Immature natural killer cell (primary cell): Measurements from ENCODE around the gene ITPKC. TPM values are rescaled to one million over a fixed set of nuclear protein-coding genes. Genes with fewer than 3 reads are reported as not detected.
A peak's percentile ranks its signal among the peaks of the same experiment; 100 is the strongest.

Source experiments
- DNase-seq, 3 donors: peaks; one replicate each; pipeline ENCODE4 v3.0.0; 2022; ENCODE audit warnings: mixed read lengths in 1 of 3
- H3K27ac Mint-ChIP-seq, 6 donors: one replicate each; pipeline ENCODE4 v1.8.0; 2020; ENCODE audit warnings: mixed read lengths in 6 of 6, mild to moderate bottlenecking in 5 of 6, inconsistent platforms in 4 of 6, moderate library complexity in 3 of 6
- H3K27me3 Mint-ChIP-seq, 3 donors: one replicate each; pipeline ENCODE4 v1.8.0; 2020 to 2021; ENCODE audit warnings: low read depth in 3 of 3, mild to moderate bottlenecking in 3 of 3, mixed read lengths in 3 of 3, moderate library complexity in 3 of 3, inconsistent platforms in 1 of 3
- H3K36me3 Mint-ChIP-seq, 3 donors: one replicate each; pipeline ENCODE4 v1.8.0; 2020; ENCODE audit warnings: mixed read lengths in 3 of 3, inconsistent platforms in 2 of 3, mild to moderate bottlenecking in 2 of 3
- H3K4me1 Mint-ChIP-seq, 2 donors: one replicate each; pipeline ENCODE4 v1.8.0; 2020; ENCODE audit warnings: inconsistent platforms in 2 of 2, mild to moderate bottlenecking in 2 of 2, mixed read lengths in 2 of 2, moderate library complexity in 1 of 2
- H3K4me3 Mint-ChIP-seq, 5 donors: one replicate each; pipeline ENCODE4 v1.8.0; 2020; ENCODE audit warnings: mild to moderate bottlenecking in 5 of 5, mixed read lengths in 5 of 5, inconsistent platforms in 3 of 5, moderate library complexity in 3 of 5
- H3K9me3 Mint-ChIP-seq, 6 donors: one replicate each; pipeline ENCODE4 v1.8.0; 2020; ENCODE audit warnings: mild to moderate bottlenecking in 6 of 6, mixed read lengths in 6 of 6, inconsistent platforms in 4 of 6, moderate library complexity in 3 of 6
- polyA plus RNA-seq, 3 donors: library from polyadenylated mRNA; unstranded; fragments of 300-500 nt; fragmentation: Illumina TruSeq; gene quantifications; one replicate each; pipeline ENCODE4 v1.2.3, GENCODE V29; 2021

Gene ITPKC
- polyA plus RNA-seq, 3 donors from 2014 or later, result 3.8 to 8.1 (median 4.5) TPM

- Mint-ChIP-seq H3K27me3 (peaks cover 0 to 2% (median 0%) of the 10 kb centered on the region in 3 donors), H3K4me3 (no peak overlapping the region), H3K4me1 (peaks cover 4 to 9% of the 10 kb centered on the region in 2 donors), H3K9me3 (no peaks in the 10 kb centered on the region), H3K27ac (no peak overlapping the region), H3K36me3 (no peaks in the 10 kb centered on the region)
- DNase-seq, result no peak
Measured at GRCh38 chr19:40744554-40745401, 27.9 kb downstream of the ITPKC start.

- H3K9me3 Mint-ChIP-seq, result no peaks in the 10 kb centered on the region
- peaks cover 10 to 15% of the 10 kb centered on the region in 2 donors for H3K4me1 Mint-ChIP-seq
- peaks cover 2 to 6% (median 4%) of the 10 kb centered on the region in 3 donors for H3K27me3 Mint-ChIP-seq
- DNase-seq, result no peak
- H3K36me3 Mint-ChIP-seq, result no peaks in the 10 kb centered on the region
- H3K4me3 Mint-ChIP-seq, result no peak overlapping the region
- H3K27ac Mint-ChIP-seq, result no peak overlapping the region
Measured at GRCh38 chr19:40745402-40745780, 28.5 kb downstream of the ITPKC start.

- Mint-ChIP-seq H3K9me3 (no peaks in the 10 kb centered on the region), H3K4me1 (peaks cover 27 to 32% of the 10 kb centered on the region in 2 donors), H3K27me3 (peaks cover 11 to 17% (median 12%) of the 10 kb centered on the region in 3 donors), H3K36me3 (peaks cover 0 to under 1% (median 0%) of the 10 kb centered on the region in 3 donors), H3K27ac (no peak overlapping the region), H3K4me3 (no peak overlapping the region)
- DNase-seq, result no peak
Measured at GRCh38 chr19:40747536-40747935, 30.6 kb downstream of the ITPKC start.

GRCh38 chr19:40750058-40750873, 33.4 kb downstream of the ITPKC start, which contains the start of gene ACTMAP:
Gene ACTMAP, minus strand, starts transcription at chr19:40750477. Its CDS starts 674 bp downstream, at chr19:40749803.
- H3K4me3 Mint-ChIP-seq, result peak within 1 kb of the TSS; percentile 93 to 99 (median 96)
- peaks cover 11 to 17% (median 14%) of the 10 kb centered on the region in 3 donors for H3K27me3 Mint-ChIP-seq
- H3K36me3 Mint-ChIP-seq, result peaks cover 0 to 4% (median 0%) of the 10 kb centered on the region in 3 donors
- no peaks in the 10 kb centered on the region for H3K9me3 Mint-ChIP-seq
- peak; percentile 100 for DNase-seq
- peaks cover 45 to 49% of the 10 kb centered on the region in 2 donors for H3K4me1 Mint-ChIP-seq
- peak within 1 kb of the TSS; percentile 93 to 98 (median 96) for H3K27ac Mint-ChIP-seq

GRCh38 chr19:40750874-40751537, 34.1 kb downstream of the ITPKC start, which contains the start of gene SNRPA:
Gene SNRPA, plus strand, starts transcription at chr19:40751203. Its CDS starts 206 bp downstream, at chr19:40751409.
- Mint-ChIP-seq H3K27ac (peak within 1 kb of the TSS; percentile 93 to 98 (median 96)), H3K27me3 (peaks cover 11 to 17% (median 14%) of the 10 kb centered on the region in 3 donors), H3K4me1 (peaks cover 52 to 57% of the 10 kb centered on the region in 2 donors), H3K9me3 (no peaks in the 10 kb centered on the region), H3K4me3 (peak within 1 kb of the TSS; percentile 93 to 99 (median 96)), H3K36me3 (peaks cover 0 to 7% (median 0%) of the 10 kb centered on the region in 3 donors)
- DNase-seq, result peak; percentile 98 to 99 (median 98)

GRCh38 chr19:40752257-40752781, 35.4 kb downstream of the ITPKC start:
- Mint-ChIP-seq H3K9me3 (no peaks in the 10 kb centered on the region), H3K4me3 (peak overlapping the region; percentile 93 to 99 (median 96)), H3K27ac (peak overlapping the region; percentile 93 to 98 (median 96)), H3K36me3 (peaks cover 4 to 15% (median 7%) of the 10 kb centered on the region in 3 donors), H3K4me1 (peaks cover 65 to 66% of the 10 kb centered on the region in 2 donors), H3K27me3 (peaks cover 11 to 17% (median 14%) of the 10 kb centered on the region in 3 donors)
- DNase-seq, result no peak

GRCh38 chr19:40754611-40755247, 37.8 kb downstream of the ITPKC start:
- Mint-ChIP-seq H3K27me3 (peaks cover 11 to 15% (median 14%) of the 10 kb centered on the region in 3 donors), H3K27ac (peak overlapping the region; percentile 37 to 87 (median 82)), H3K4me3 (peak overlapping the region; percentile 27 to 81 (median 72)), H3K36me3 (peaks cover 11 to 27% (median 15%) of the 10 kb centered on the region in 3 donors), H3K4me1 (peaks cover 57 to 68% of the 10 kb centered on the region in 2 donors), H3K9me3 (no peaks in the 10 kb centered on the region)
- no peak for DNase-seq

GRCh38 chr19:40755248-40755624, 38.3 kb downstream of the ITPKC start:
- Mint-ChIP-seq H3K27me3 (peaks cover 8 to 14% (median 12%) of the 10 kb centered on the region in 3 donors), H3K4me1 (peaks cover 52 to 62% of the 10 kb centered on the region in 2 donors), H3K36me3 (peaks cover 12 to 30% (median 18%) of the 10 kb centered on the region in 3 donors), H3K9me3 (no peaks in the 10 kb centered on the region), H3K4me3 (peak overlapping the region in 2 of 5 donors; percentile 22 to 79), H3K27ac (peak overlapping the region in 3 of 6 donors; percentile 23 to 82 (median 61))
- no peak for DNase-seq

- Mint-ChIP-seq H3K27ac (peak overlapping the region in 5 of 6 donors; percentile 23 to 61 (median 27)), H3K4me1 (peaks cover 50 to 59% of the 10 kb centered on the region in 2 donors), H3K36me3 (peaks cover 13 to 36% (median 21%) of the 10 kb centered on the region in 3 donors), H3K4me3 (peak overlapping the region in 3 of 5 donors; percentile 22 to 40 (median 23)), H3K27me3 (peaks cover 3 to 8% (median 7%) of the 10 kb centered on the region in 3 donors), H3K9me3 (no peaks in the 10 kb centered on the region)
- no peak for DNase-seq
Measured at GRCh38 chr19:40755791-40756190, 38.9 kb downstream of the ITPKC start.

GRCh38 chr19:40756502-40757110, 39.7 kb downstream of the ITPKC start:
- peaks cover 43 to 53% of the 10 kb centered on the region in 2 donors for H3K4me1 Mint-ChIP-seq
- peak overlapping the region in 4 of 5 donors; percentile 8 to 51 (median 25) for H3K4me3 Mint-ChIP-seq
- no peak for DNase-seq
- no peaks in the 10 kb centered on the region for H3K9me3 Mint-ChIP-seq
- H3K27me3 Mint-ChIP-seq, result peaks cover 0 to 3% (median 2%) of the 10 kb centered on the region in 3 donors
- H3K36me3 Mint-ChIP-seq, result peaks cover 17 to 40% (median 21%) of the 10 kb centered on the region in 3 donors
- peak overlapping the region; percentile 26 to 86 (median 58) for H3K27ac Mint-ChIP-seq

- no peak overlapping the region for H3K4me3 Mint-ChIP-seq
- H3K4me1 Mint-ChIP-seq, result peaks cover 28 to 39% of the 10 kb centered on the region in 2 donors
- H3K36me3 Mint-ChIP-seq, result peaks cover 26 to 55% (median 30%) of the 10 kb centered on the region in 3 donors
- H3K27me3 Mint-ChIP-seq, result peaks cover 0 to 2% (median 0%) of the 10 kb centered on the region in 3 donors
- no peaks in the 10 kb centered on the region for H3K9me3 Mint-ChIP-seq
- no peak for DNase-seq
- peak overlapping the region in 1 of 6 donors; percentile 50 for H3K27ac Mint-ChIP-seq
Measured at GRCh38 chr19:40758491-40758890, 41.6 kb downstream of the ITPKC start.

GRCh38 chr19:40759352-40759751, 42.4 kb downstream of the ITPKC start:
- Mint-ChIP-seq H3K27me3 (no peaks in the 10 kb centered on the region), H3K27ac (peak overlapping the region in 1 of 6 donors; percentile 9), H3K4me1 (peaks cover 24 to 43% of the 10 kb centered on the region in 2 donors), H3K36me3 (peaks cover 33 to 63% (median 38%) of the 10 kb centered on the region in 3 donors), H3K9me3 (no peaks in the 10 kb centered on the region), H3K4me3 (no peak overlapping the region)
- DNase-seq, result no peak
